HepG2 (cell line): ENCODE results near the gene SS18L1. TPM values are rescaled to one million over a fixed set of nuclear protein-coding genes. Genes with fewer than 3 reads are reported as not detected.

ENCODE experiments used
- CERS6 ChIP-seq: sonication (generic); formaldehyde crosslinking; IDR thresholded peaks from 2 replicates; pipeline ENCODE4 v1.5.0; 2020; ENCODE audit warnings: missing genetic modification reagents
- CREB1 ChIP-seq, 2 experiments: fragments of 450-650 bp in 1 of 2; IDR thresholded peaks; 2 replicates each; pipeline ENCODE4 v1.6.1; 2016 to 2017; ENCODE audit warnings: control low read depth in 1 of 2, mild to moderate bottlenecking in 1 of 2, missing compliant biosample characterization in 1 of 2, missing genetic modification characterization in 1 of 2
- HNRNPK ChIP-seq: fragments of 200-400 bp; formaldehyde crosslinking; IDR thresholded peaks from 2 replicates; pipeline ENCODE4 v1.6.1; 2018; ENCODE audit warnings: low read length, low read depth, moderate library complexity, mild to moderate bottlenecking; ENCODE audit not compliant: poor library complexity, severe bottlenecking
- MZF1 ChIP-seq: sonication (generic); formaldehyde crosslinking; IDR thresholded peaks from 2 replicates; pipeline ENCODE4 v1.8.1; 2023; ENCODE audit warnings: mild to moderate bottlenecking, missing genetic modification reagents, borderline replicate concordance
- NONO ChIP-seq, 2 experiments: fragments of 450-650 bp in 1 of 2; sonication (generic) in 1 of 2; formaldehyde crosslinking in 1 of 2; IDR thresholded peaks in 1 of 2; conservative IDR thresholded peaks in 1 of 2; 2 replicates each; pipeline versions ENCODE4 v1.6.1 to v1.8.0; 2017 to 2022; ENCODE audit warnings: mild to moderate bottlenecking in 1 of 2, missing genetic modification reagents in 1 of 2, moderate library complexity in 1 of 2
- PCBP2 ChIP-seq: fragments of 200-400 bp; formaldehyde crosslinking; optimal IDR thresholded peaks from 2 replicates; pipeline ENCODE3; 2018; ENCODE audit warnings: low read length, low read depth; ENCODE audit not compliant: poor library complexity, severe bottlenecking
- RXRA ChIP-seq: sonication (generic); formaldehyde crosslinking; IDR thresholded peaks from 2 replicates; pipeline ENCODE4 v1.5.1; 2020; ENCODE audit warnings: missing genetic modification reagents
- SPEN ChIP-seq: sonication (generic); formaldehyde crosslinking; IDR thresholded peaks from 2 replicates; pipeline ENCODE4 v1.5.1; 2020; ENCODE audit warnings: low read depth, mild to moderate bottlenecking, missing genetic modification reagents
- ZFP36L1 ChIP-seq: sonication (generic); formaldehyde crosslinking; IDR thresholded peaks from 2 replicates; pipeline ENCODE4 v1.8.0; 2022; ENCODE audit warnings: mild to moderate bottlenecking, missing genetic modification reagents, moderate library complexity
- ZNF292 ChIP-seq: sonication (generic); formaldehyde crosslinking; IDR thresholded peaks from 2 replicates; pipeline ENCODE4 v1.8.1; 2022; ENCODE audit warnings: mild to moderate bottlenecking, low read depth, missing genetic modification reagents, borderline replicate concordance
- ZNF318 ChIP-seq: sonication (generic); formaldehyde crosslinking; IDR thresholded peaks from 2 replicates; pipeline ENCODE4 v1.4.0; 2020; ENCODE audit warnings: mild to moderate bottlenecking, missing genetic modification reagents
- ZNF333 ChIP-seq: sonication (generic); formaldehyde crosslinking; IDR thresholded peaks from 2 replicates; pipeline ENCODE4 v1.4.0; 2020; ENCODE audit warnings: mild to moderate bottlenecking, missing genetic modification reagents, borderline replicate concordance
- ZNF572 ChIP-seq: sonication (generic); formaldehyde crosslinking; IDR thresholded peaks from 2 replicates; pipeline ENCODE4 v1.5.1; 2020; ENCODE audit warnings: mild to moderate bottlenecking, missing genetic modification reagents
- polyA plus RNA-seq, 8 experiments: library from polyadenylated mRNA; depleted of rRNA in 3 of 8; stranded (reverse) in 7 of 8; unstranded in 1 of 8; fragments of >200 nt; fragmentation: Illumina TruSeq in 4 of 8; extraction: Trizol in 4 of 8; gene quantifications; 2 replicates each; pipeline versions ENCODE4 v1.2.1 to v1.2.3, GENCODE V29; 2011 to 2016; ENCODE audit warnings: low read depth in 4 of 8, missing spikeins in 1 of 8, mixed read lengths in 1 of 8; ENCODE audit not compliant: insufficient read depth in 1 of 8
- total RNA-seq, 5 experiments: library from RNA; depleted of rRNA; stranded (reverse); fragments of >200 nt; fragmentation: Illumina TruSeq; extraction: Trizol; gene quantifications; 2 replicates each; pipeline ENCODE4 v1.2.3, GENCODE V29; 2016; ENCODE audit warnings: low read depth in 1 of 5
- TF ChIP-seq, protein P1 (sequence below): sonication (generic); formaldehyde crosslinking; IDR thresholded peaks from 2 replicates; pipeline ENCODE4 v1.5.0; 2020; ENCODE audit warnings: mild to moderate bottlenecking, missing genetic modification reagents, moderate library complexity
- TF ChIP-seq, protein P2 (sequence below): sonication (generic); formaldehyde crosslinking; IDR thresholded peaks from 2 replicates; pipeline ENCODE4 v1.4.0; 2020; ENCODE audit warnings: mild to moderate bottlenecking, missing genetic modification reagents

SS18L1 gene
- total and polyA plus RNA-seq, 2 of the 13 experiments (the other 11 are each of a cell fraction or from before 2014, with no cell fraction given), result 17.8 to 27.6 TPM

- no peak for TF ChIP-seq ZNF318 (CRISPR knock-in tag)
- no peak; the same call in 1 of the 2 replicates for TF ChIP-seq RXRA (CRISPR knock-in tag)
- TF ChIP-seq ZNF292 (CRISPR knock-in tag), result no peak
- TF ChIP-seq, protein P1, sequence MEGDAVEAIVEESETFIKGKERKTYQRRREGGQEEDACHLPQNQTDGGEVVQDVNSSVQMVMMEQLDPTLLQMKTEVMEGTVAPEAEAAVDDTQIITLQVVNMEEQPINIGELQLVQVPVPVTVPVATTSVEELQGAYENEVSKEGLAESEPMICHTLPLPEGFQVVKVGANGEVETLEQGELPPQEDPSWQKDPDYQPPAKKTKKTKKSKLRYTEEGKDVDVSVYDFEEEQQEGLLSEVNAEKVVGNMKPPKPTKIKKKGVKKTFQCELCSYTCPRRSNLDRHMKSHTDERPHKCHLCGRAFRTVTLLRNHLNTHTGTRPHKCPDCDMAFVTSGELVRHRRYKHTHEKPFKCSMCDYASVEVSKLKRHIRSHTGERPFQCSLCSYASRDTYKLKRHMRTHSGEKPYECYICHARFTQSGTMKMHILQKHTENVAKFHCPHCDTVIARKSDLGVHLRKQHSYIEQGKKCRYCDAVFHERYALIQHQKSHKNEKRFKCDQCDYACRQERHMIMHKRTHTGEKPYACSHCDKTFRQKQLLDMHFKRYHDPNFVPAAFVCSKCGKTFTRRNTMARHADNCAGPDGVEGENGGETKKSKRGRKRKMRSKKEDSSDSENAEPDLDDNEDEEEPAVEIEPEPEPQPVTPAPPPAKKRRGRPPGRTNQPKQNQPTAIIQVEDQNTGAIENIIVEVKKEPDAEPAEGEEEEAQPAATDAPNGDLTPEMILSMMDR (CRISPR knock-in tag), result no peak
- TF ChIP-seq ZNF333 (CRISPR knock-in tag), result no peak; the same call in 1 of the 2 replicates
- TF ChIP-seq, protein P2, sequence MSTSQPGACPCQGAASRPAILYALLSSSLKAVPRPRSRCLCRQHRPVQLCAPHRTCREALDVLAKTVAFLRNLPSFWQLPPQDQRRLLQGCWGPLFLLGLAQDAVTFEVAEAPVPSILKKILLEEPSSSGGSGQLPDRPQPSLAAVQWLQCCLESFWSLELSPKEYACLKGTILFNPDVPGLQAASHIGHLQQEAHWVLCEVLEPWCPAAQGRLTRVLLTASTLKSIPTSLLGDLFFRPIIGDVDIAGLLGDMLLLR, result 0 out of 2 replicates have a peak, but pooled peaks have one; percentile 55
- TF ChIP-seq HNRNPK, result peak; percentile 81
- TF ChIP-seq ZNF572 (CRISPR knock-in tag), result no peak
- TF ChIP-seq CERS6 (CRISPR knock-in tag), result no peak
- no peak for TF ChIP-seq NONO (IDR thresholded peaks at IDR 0.05)
- peak; percentile 71 for TF ChIP-seq NONO (CRISPR knock-in tag; conservative IDR thresholded peaks at IDR 0.05)
- TF ChIP-seq SPEN, result peak; percentile 68; the same call in 1 of the 2 replicates
- TF ChIP-seq ZFP36L1 (CRISPR knock-in tag), result peak; percentile 26; the same call in 1 of the 2 replicates
- TF ChIP-seq PCBP2, result no peak
- peak; percentile 65; the same call in 1 of the 2 replicates for TF ChIP-seq CREB1 (IDR thresholded peaks at IDR 0.05)
- TF ChIP-seq CREB1 (CRISPR knock-in tag; IDR thresholded peaks at IDR 0.05), result no peak
- no peak for TF ChIP-seq MZF1 (CRISPR knock-in tag)
Observed at GRCh38 chr20:62121776-62122653, 21.6 kb upstream of the SS18L1 start, which contains the start of gene LSM14B (continued).
